Activated CD4-positive, alpha-beta T cell treated with anti-CD3 and anti-CD28 coated beads, Interleukin-10, Interleukin-2, amounts not matched to agents 100 ng/mL and 50 ng/mL, durations not matched to agents 16 hours and 8 hours (primary cell): ENCODE results near the gene SYNGR4.
"Not testable (repeated sequence)": the region's sequence is repeated elsewhere in the genome, so short reads cannot be mapped to it uniquely, and the experiment has no call there.

Source experiments
- DNase-seq: peaks from one replicate; pipeline ENCODE4 v3.0.0-alpha.2; 2020

SYNGR4 gene

DNA sequence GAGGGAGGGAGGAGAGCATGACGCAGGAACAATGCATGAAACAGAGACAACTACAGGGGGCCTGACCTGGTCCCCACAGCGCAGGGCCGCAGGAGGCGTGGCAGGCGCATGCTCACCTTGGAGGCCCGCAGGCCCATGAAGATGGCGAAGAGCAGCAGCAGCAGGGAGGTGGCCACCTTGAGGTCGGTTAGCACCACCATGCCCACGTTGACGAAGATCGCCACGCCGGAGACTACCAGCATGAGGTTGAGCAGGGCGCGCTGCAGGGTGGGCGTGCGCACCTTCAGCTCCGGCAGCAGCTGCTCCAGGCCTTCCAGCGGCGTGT is 21.8 kb upstream of the SYNGR4 start:
- no peak for DNase-seq

DNA sequence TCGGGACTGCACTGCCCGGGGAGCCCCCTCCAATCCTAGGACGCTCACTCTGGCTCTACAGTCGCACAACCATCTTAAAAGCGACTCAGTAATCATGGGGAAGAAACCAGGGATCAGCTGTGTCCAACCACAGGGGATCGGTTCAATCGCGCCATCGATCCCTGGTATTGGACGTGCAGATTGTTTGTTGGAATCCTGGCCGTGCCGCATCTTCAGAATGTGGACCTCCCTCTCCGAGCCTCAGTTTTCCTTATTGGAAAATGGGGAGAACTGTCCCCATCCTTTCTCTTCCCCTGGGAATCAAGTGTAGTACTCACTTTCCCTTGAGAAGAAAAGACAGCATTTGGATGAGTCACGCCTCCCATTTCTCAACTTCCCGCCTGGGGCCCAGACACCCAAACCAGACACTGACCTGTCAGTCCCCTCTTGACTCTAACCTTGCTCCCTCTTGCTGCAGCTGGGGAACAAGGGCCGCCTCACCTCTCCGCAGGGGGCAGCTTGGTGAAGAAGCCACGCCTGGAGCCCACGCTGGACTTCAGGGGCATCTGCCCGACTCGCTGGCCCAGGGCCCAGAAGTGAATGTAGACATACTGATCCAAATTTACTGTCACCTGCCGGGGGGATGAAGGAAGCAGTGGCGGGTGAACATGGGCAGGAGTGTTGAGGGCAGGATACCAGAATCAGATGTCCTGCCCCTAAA is 21.2 kb upstream of the SYNGR4 start:
- no peak for DNase-seq

DNA sequence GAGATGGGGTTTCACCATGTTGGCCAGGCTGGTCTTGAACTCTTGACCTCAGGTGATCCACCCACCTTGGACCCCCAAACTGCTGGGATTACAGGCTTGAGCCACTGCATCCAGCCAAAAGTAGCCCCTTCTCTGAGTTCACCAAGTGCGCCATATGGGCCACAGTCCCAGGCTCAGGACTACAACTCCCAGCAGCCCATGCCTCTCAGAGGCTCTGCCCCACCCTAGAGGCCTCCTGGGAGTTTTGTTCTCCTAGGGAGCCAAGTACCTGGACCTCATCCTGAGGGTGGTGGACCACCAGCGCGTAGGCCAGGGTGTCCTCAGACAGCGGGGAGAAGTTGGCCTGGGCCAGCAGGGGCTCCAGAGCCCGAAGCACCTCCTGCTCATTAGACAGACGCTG is 19.3 kb upstream of the SYNGR4 start:
- no peak for DNase-seq

DNA sequence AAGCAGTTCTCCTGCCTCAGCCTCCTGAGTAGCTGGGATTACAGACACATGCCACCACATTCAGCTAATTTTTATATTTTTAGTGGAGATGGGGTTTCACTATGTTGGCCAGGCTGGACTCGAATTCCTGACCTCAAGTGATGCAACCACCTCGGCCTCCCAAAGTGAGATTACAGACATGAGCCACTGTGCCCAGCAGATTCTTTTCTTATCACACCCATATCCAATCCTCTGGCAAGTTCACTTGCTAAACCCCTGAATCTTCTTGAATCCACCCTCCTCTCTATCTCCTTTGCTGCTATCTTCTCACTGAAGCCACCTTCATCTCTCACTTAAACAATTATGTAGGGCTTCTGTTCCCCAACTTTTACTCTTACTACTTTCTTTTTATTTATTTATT is 18.0 kb upstream of the SYNGR4 start:
- no peak for DNase-seq

DNA sequence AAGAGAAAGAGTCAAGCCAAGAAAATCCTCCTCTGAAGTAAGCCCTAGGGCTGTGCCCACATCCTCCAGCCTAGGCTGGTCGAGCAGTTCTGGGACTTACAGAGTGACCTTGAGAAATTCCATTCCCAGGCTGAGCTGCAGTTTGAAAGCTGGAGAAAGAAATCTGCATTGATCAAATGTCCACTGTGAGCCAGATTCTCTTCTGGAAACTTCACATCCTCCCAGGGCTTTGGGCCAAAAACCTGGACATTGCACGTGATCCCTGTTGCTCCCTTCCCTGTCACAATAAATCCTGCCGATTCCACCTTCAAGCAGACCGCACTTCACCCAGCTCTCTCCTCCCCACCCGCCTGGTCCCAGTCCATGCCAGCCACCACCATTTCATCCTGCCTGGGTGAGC is 16.1 kb upstream of the SYNGR4 start:
- no peak for DNase-seq

DNA sequence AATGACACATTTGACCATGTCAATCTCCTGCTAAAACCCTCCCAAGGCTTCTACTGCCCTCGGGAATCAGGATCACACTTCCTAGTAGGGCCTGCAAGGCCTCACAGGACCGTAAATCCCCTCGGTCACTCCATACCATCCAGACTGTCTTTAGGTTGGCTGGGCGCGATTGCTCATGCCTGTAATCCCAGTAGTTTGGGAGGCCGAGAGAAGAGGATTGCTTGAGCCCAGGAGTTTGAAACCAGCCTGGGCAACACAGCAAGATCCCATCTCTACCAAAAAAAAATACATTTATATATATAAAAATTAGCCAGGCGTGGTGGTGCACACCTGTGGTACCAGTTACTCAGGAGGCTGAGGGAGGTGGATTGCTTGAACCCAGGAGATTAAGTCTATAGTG is 15.4 kb upstream of the SYNGR4 start:
- no peak for DNase-seq

DNA sequence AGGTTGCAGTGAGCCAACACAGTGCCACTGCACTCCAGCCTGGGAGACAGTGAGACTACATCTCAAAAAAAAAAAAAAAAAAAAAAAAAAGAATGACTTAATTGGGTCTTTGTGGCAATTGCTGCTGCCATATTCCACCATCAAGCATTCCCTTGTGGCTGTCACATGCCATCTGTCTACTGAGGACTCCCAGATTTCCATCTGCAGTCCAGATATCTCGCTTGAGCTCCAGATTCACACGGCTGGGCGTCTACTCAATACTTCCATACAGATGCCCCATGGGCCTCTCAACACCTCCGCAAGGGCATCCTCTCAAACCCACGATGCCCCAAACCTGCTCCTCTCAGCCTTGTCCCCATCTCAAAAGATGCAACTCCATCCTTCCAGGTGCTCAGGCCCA is 13.3 kb upstream of the SYNGR4 start:
- DNase-seq, result no peak

DNA sequence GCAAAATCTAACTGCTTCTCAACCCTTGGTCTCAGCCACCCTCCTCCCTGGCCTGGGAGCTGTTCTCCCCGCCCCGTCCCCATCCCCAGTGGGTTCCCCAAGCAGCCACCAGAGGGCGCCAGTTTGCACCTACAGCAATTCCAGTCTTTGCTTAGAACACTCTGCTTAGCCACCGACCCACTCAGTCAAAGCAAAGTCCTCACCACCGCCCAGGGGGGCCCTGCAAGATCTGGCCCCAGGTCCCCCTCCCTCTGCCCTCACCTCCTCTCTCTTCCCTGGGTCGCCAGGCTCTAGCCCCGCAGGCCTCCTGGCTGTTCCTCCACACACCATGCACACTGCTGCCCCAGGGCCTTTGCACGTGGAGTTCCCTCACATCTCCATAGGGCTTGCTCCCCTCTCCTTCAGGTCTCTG is 12.8 kb upstream of the SYNGR4 start:
- peak; percentile 85 for DNase-seq

DNA sequence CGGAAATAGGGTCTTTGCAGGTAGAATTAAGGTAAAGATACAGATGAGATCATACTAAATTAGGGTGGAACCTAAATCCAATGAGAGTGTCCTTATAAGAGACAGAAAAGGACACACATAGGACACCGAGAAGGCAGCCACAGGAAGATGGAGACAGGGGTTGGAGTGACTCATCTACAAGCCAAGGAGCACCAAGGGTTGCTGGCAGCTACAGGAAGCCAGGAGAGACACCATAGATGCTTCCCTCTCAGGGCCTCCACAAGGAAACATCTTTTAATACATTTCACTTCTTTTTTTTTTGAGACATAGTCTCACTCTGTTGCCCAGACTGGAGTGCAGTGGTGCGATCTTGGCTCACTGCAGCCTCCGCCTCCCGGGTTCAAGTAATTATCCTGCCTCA is 10.5 kb upstream of the SYNGR4 start:
- no peak for DNase-seq

DNA sequence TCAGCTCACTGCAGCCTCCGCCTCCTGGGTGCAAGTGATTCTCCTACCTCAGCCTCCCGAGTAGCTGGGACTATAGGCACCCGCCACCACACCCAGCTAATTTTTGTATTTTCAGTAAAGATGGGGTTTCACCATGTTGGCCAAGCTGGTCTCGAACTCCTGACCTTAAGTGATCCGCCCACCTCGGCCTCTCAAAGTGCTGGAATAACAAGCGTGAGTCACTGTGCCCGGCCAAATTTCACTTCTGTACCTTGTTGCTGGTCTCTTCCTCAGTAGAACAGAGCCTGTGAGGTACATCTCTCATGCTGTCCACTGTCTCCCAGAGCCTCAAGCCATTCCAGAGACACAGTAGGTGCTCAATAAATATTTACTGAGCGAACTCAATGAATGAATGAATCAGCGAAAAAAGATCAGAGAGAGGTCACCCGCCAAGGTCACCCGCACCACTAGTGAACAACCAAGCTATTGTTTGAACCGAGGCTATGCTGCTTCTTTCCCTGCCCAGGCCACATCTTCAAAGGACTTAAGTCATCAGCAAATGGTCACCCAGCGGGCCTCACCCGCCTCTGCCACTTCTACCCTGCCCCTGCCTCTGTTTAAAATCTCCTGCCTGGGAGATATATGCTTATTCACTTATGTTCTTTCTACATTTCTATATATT is 9.7 kb upstream of the SYNGR4 start:
- DNase-seq, result no peak

DNA sequence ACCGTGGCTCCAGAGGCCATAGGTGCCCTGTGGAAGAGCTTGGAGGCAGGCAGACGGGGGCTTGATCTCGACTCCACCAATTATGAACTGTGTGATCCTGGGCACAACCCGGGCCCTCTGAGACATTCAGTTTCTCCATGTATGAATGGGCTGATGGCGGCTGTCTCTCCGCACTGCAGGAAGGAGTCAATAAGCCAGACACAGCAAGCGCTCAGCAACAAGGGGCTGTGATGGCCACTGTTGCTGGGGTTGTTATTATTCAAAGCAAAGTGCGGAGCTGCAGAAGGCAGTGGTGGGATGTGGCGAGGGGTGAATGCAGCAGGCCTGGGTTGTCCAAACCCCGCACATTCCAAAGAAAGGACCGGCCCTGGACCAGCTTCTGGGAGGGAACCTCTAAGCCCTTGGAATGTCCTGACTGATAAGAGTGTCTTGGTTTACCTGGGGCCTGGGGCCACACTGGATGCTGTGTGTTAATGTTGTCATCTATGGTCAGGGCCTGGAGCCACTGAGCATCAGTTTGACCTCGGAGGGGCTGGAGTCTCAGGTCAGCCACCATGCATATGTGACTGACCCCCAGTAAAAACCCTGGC is 8.7 kb upstream of the SYNGR4 start:
- DNase-seq, result no peak

DNA sequence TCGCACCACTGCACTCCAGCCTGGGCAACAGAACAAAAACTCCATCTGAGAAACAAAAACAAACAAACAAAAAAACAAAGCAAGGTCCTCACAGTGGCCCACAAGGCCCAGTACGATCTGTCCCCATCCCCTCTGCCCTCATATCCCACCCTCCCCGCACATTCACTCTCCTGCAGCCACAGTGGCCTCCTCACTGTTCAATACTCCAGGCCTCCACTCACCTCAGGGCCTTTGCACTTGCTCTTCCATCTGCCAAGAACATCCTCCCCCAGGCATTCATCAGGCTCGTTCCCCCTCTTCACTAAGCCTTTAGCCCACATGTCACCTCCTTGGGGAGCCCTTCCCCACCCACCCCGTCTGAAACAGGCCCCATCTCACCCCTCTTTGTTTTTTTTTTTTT is 5.0 kb upstream of the SYNGR4 start:
- DNase-seq, result no peak

DNA sequence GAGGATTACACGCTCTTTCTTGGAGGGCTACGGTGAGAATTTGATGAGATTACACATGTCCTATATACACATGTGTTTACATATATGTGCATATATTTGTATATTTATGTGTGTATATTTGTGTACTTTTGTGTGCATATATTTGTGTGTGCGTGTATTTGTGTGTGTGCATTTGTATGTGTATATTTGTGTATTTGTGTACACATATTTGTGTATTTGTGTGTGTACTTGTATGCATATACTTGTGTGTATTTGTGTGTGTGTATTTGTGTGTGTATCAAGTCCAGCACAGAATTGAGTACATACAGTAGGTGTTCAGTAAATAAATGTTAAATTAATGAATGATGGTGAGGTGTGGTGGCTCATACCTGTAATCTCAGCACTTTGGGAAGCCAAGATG is 2.3 kb upstream of the SYNGR4 start:
- no peak for DNase-seq

DNA sequence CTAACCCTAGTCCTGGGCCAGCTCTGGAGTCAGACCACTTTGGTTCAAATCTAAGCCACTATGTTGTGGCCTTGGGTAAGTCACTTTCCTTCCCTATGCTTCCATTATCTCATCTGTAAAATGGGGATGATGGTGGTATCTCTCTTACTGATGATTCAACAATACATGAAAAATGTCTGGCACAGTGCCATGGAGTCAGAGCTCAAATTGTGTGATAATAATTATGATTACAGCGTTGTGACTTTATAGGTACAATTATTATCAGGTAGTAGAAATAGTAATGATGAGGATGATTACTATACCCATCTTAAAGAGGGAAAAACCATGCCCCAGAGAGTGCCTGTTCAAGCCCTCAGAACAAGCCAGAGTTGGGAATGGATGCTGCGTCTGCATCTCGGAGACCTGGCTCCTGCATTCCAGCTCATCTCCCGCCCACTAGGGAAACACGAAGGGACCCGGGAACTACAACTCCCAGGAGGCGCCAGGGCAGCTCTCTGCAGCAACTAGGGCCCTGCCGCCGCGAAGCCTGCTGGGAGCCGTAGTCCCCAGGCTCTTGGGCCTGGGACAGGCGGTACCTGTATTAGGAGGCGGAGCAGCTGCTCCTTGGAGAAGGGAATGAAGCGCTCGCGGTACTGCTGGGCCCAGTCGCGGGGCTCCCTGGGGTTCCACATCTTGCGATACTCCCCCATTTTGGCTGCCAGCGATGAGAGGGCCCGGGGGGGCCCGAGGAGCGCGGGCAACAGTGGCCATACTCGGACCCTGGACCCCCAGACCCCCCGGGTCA is 1.3 kb upstream of the SYNGR4 start:
- DNase-seq, result peak; percentile 96

DNA sequence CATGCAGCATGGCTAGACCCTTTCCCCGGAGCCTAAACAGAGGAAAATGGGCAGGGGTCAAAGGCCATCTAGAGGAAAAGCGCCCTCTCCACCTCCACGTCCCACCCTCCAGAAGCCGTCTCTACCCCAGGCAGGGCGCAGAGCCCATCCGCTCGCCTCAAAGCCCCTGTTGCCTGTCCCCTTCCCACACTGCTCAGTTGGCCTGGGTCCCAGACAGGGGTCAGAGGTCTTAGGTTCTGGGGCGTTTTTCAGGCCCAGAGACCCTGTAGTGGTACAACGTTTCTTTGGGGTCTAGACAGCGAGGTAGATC is 712 bp upstream of the SYNGR4 start:
- no peak for DNase-seq

DNA sequence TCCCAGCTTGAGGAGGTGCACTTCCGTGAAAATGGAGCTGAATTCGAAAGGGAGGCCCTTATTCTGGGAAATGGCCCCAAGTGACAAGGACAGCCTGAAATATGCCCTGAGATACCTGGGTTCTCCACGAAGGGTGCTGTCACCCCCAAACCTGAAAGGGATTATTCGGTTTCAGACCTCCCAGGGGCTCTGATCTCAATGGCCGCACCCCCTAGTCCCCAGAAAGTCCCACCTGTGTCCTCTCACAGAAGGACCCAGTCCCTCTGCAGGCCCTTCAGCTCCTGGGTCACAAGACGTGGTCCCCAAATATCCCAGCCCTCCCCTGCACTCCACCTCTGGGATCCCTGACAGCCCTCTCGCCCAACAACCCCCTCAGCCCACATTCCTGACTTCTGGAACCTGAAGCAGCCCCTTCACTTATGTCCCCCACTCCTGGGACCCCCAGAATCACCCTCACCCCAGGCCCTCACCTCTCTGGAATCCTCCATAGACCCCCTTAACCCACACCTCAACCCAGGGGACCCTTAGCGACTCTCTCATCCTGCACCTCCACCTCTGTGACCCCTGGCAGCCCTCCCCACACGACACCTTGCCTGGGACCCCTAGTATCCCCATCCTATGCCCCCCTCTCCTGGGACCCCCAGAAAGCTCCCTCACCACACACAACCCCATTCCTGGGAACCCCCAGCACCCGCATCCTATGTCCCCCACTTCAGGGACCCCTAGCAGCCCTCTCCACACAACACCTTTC is 606 bp downstream of the SYNGR4 start:
- no peak for DNase-seq

DNA sequence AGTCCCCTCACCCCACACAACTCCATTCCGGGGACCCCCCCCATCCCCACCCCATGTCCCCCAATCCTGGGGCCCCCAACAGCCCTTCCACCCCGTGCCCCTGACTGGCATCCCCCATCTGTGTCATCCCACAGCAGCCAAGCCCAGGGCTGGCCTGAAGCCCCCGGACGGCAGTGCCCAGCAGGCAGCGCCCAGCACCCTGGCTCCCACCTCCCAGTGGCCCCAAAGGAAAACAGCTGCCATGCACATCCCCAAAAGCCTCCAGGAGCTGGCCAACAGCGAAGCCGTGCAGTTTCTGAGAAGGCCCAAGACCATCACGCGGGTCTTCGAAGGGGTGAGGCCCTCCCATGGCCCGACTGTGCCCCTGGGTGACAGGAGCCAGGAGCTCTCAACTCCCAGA is 1.4 kb downstream of the SYNGR4 start:
- DNase-seq, result no peak

DNA sequence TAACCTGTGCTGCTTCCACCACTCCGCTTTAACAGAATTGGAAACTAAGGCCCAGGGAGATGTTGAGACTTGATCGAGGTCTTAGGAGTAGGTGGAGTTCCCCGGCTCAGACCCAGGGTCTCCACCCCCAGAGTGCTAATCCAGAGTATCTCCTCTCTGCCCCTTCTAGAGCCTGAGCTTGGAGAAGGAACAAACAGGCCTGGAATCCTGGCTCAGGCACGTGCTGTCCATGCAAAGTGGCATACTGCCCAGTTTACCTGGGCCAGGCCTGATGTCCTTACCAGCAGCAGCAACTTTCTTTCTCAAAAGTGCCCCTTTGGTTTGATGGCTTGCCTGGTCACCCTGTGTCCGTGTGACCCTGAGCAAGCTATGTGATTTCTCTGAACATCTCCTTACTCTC is 3.7 kb downstream of the SYNGR4 start:
- no peak for DNase-seq

DNA sequence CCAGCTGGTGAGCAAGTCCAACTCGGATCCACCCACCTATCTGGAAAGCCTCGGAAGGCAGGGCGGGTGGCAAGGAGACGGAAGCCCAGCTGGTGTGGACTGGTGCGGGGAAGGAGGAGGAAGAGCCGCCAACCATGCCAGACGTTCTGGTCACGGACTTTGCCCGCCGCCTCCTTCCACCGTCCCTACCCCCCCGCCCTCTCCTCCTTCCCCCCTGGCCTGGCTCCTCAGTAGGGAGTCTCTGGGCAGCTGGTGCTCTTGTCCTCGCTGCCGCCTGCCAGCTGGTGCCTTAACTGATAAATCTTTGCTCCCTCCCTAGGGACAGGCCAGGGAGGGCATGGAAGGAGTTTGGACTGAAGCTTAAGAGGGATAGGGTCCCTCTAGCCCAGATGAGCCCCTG is 4.8 kb downstream of the SYNGR4 start:
- DNase-seq, result no peak

DNA sequence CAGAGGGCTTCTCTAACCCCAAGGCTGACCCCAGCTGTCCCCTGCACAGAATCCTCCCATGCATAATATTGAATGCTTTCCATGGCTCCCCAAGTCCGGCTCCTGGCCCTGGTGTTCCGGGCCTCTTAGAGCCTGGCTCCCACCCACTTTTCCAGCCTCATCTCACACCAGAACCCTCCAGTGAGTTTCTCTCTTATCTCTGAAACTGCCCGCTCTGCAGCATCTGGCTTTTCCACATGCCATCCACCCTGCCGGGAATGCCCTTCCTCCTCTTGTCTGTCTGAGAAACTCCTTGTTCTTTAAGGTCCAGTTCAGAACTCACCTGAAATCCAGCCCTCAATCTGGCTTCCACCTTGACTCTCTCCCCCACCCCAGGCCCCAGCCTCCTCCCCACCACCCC is 6.8 kb downstream of the SYNGR4 start:
- DNase-seq, result no peak

DNA sequence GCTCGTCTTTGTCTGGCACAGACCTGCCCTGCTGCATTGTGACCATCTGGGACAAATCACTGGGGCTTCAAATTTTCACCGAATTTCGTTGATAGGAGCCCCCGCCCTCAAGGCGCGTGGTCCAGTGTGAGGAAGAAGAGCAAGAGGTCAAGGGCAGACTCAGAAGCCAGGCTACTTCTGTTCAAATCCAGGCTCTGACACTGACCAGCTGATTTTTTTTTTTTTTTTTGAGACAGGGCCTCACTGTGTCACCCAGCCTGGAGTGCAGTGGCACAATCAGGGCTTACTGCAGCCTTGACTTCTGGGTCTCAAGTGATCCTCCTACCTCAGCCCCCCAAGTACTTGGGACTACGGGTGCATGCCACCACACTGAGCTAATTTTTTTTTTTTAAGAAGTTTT is 7.2 kb downstream of the SYNGR4 start:
- DNase-seq, result no peak

DNA sequence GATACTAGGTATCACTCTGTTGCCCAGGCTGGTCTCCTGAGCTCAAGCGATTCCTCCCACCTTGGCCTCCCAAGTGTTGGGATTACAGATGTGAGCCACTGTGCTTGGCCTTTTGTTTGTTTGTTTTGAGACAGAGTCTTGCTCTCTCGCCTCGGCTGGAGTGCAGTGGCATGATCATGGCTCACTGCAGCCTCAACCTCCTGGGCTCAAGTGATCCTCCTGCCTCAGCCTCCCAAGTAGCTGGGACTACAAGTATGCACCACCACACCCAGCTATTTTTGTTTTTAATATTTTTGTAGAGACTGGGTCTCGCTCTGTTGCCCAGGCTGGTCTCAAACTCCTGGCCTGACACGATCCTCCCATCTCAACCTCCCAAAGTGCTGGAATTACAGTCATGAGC is 7.6 kb downstream of the SYNGR4 start:
- DNase-seq, result not testable (repeated sequence)

DNA sequence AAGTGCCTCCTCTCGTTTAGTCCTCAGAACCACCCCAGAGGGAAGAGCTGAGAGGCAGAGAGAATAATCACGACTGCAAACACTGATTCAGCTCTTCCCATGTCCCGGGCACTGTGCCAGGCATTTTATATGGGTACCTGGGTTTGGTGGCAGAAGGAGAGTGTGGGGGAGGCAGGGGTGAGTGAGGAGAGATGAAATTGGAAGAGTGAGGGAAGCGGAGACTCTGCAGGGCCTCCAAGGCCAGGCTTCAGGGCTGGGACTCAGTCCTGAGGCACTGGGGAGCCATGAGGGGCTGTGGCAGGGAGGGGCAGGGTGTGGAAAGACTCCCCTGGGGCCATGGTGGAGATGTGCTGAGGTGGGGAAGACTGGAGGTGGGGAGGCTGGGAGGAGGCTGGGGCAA is 8.7 kb downstream of the SYNGR4 start:
- no peak for DNase-seq

DNA sequence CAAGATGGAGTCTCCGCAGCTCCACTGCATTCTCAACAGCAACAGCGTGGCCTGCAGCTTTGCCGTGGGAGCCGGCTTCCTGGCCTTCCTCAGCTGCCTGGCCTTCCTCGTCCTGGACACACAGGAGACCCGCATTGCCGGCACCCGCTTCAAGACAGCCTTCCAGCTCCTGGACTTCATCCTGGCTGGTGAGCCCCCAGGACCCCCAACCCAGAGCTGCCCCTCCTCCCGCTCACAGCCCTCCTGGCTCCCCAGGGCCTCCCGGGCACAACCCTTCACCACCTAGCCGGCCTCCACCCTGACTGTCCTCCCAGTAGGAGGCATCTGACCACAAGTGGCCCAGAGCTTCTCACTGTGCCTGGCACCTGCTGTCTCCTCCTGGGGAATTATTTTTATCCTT is 9.4 kb downstream of the SYNGR4 start:
- DNase-seq, result no peak
